Tibial nerve (tissue), 4 donors: ENCODE measurements around the gene DNAJC7.
"Not testable (repeated sequence)": the region's sequence is repeated elsewhere in the genome, so short reads cannot be mapped to it uniquely, and the experiment has no call there.

ENCODE experiments used
- CTCF ChIP-seq, 5 experiments: fragments of 200-600 bp in 3 of 5; fragments of 450-650 bp in 2 of 5; sonication (generic) in 3 of 5; IDR thresholded peaks; one replicate each; pipeline ENCODE4 v1.5.1; 2016 to 2019; ENCODE audit warnings: antibody characterized with exemption in 5 of 5, mild to moderate bottlenecking in 3 of 5, moderate library complexity in 2 of 5
- EP300 ChIP-seq, 2 donors: sonication (generic); formaldehyde crosslinking; IDR thresholded peaks; one replicate each; pipeline ENCODE4 v1.6.1; 2017; ENCODE audit warnings: antibody characterized with exemption in 2 of 2, mild to moderate bottlenecking in 1 of 2
- POLR2A ChIP-seq, 2 donors: fragments of 450-650 bp; IDR thresholded peaks; one replicate each; pipeline ENCODE4 v1.6.1; 2017; ENCODE audit warnings: antibody characterized with exemption in 2 of 2, mild to moderate bottlenecking in 2 of 2, moderate library complexity in 2 of 2

GRCh38 chr17:42020845-42021244 is 3.6 kb upstream of the DNAJC7 start:
- TF ChIP-seq CTCF, POLR2A, EP300 (IDR thresholded peaks at IDR 0.05): not testable (repeated sequence)
